ENCODE measurements around the gene NHLRC4. TPM values are rescaled to one million over a fixed set of nuclear protein-coding genes. Genes with fewer than 3 reads are reported as not detected.

Gene NHLRC4
- total and polyA plus RNA-seq, 4 donors: 0.17 to 7.0 (median 0.25) TPM; not detected in 1

- TF ChIP-seq, protein P1, sequence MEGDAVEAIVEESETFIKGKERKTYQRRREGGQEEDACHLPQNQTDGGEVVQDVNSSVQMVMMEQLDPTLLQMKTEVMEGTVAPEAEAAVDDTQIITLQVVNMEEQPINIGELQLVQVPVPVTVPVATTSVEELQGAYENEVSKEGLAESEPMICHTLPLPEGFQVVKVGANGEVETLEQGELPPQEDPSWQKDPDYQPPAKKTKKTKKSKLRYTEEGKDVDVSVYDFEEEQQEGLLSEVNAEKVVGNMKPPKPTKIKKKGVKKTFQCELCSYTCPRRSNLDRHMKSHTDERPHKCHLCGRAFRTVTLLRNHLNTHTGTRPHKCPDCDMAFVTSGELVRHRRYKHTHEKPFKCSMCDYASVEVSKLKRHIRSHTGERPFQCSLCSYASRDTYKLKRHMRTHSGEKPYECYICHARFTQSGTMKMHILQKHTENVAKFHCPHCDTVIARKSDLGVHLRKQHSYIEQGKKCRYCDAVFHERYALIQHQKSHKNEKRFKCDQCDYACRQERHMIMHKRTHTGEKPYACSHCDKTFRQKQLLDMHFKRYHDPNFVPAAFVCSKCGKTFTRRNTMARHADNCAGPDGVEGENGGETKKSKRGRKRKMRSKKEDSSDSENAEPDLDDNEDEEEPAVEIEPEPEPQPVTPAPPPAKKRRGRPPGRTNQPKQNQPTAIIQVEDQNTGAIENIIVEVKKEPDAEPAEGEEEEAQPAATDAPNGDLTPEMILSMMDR (IDR thresholded peaks at IDR 0.05; ENCODE audit: low read depth, low read length, missing input control): no peak
- TF ChIP-seq FOXA1 (IDR thresholded peaks at IDR 0.05) (no peak), JUND (IDR thresholded peaks at IDR 0.05) (no peak), EGR1 (IDR thresholded peaks at IDR 0.05; ENCODE audit: low read depth in 2 of 2) (no peak), RXRA (IDR thresholded peaks at IDR 0.05) (no peak), FOXA2 (IDR thresholded peaks at IDR 0.05) (no peak), RAD21 (IDR thresholded peaks at IDR 0.05) (no peak), HNF4G (IDR thresholded peaks at IDR 0.05) (no peak), MAX (IDR thresholded peaks at IDR 0.05) (no peak), HNF4A (conservative IDR thresholded peaks at IDR 0.05) (no peak)
These were observed 4.6 kb upstream of the NHLRC4 start (continued) for GRCh38 chr16:561957-562938.

- Histone ChIP-seq H3K4me3 (ENCODE audit: low read depth in 1 of 3, low read length in 3 of 3) (no peak overlapping the region), H3K27me3 (ENCODE audit: control insufficient read depth in 4 of 4, insufficient read depth in 4 of 4, low read length in 3 of 4) (peaks cover 0 to 5% (median under 1%) of the 10 kb centered on the region in 4 donors), H3K9ac (ENCODE audit: low read depth in 1 of 2, low read length in 2 of 2) (no peak overlapping the region), H3K27ac (ENCODE audit: low read depth in 1 of 2, low read length in 2 of 2) (no peak overlapping the region), H3K36me3 (ENCODE audit: control insufficient read depth in 4 of 4, insufficient read depth in 3 of 4, low read depth in 1 of 4, low read length in 3 of 4) (no peaks in the 10 kb centered on the region), H3K4me1 (ENCODE audit: control insufficient read depth in 4 of 4, insufficient read depth in 4 of 4, low read length in 3 of 4) (peaks cover 3 to 27% (median 9%) of the 10 kb centered on the region in 4 donors), H3K9me3 (ENCODE audit: control insufficient read depth in 4 of 4, low read length in 3 of 4) (no peaks in the 10 kb centered on the region)
- TF ChIP-seq, protein P1 (IDR thresholded peaks at IDR 0.05; ENCODE audit: low read depth, low read length, missing input control): no peak
- TF ChIP-seq RXRA (IDR thresholded peaks at IDR 0.05): no peak
- TF ChIP-seq, protein P2, sequence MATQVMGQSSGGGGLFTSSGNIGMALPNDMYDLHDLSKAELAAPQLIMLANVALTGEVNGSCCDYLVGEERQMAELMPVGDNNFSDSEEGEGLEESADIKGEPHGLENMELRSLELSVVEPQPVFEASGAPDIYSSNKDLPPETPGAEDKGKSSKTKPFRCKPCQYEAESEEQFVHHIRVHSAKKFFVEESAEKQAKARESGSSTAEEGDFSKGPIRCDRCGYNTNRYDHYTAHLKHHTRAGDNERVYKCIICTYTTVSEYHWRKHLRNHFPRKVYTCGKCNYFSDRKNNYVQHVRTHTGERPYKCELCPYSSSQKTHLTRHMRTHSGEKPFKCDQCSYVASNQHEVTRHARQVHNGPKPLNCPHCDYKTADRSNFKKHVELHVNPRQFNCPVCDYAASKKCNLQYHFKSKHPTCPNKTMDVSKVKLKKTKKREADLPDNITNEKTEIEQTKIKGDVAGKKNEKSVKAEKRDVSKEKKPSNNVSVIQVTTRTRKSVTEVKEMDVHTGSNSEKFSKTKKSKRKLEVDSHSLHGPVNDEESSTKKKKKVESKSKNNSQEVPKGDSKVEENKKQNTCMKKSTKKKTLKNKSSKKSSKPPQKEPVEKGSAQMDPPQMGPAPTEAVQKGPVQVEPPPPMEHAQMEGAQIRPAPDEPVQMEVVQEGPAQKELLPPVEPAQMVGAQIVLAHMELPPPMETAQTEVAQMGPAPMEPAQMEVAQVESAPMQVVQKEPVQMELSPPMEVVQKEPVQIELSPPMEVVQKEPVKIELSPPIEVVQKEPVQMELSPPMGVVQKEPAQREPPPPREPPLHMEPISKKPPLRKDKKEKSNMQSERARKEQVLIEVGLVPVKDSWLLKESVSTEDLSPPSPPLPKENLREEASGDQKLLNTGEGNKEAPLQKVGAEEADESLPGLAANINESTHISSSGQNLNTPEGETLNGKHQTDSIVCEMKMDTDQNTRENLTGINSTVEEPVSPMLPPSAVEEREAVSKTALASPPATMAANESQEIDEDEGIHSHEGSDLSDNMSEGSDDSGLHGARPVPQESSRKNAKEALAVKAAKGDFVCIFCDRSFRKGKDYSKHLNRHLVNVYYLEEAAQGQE (IDR thresholded peaks at IDR 0.05): no peak
- TF ChIP-seq, protein P3, sequence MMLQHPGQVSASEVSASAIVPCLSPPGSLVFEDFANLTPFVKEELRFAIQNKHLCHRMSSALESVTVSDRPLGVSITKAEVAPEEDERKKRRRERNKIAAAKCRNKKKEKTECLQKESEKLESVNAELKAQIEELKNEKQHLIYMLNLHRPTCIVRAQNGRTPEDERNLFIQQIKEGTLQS (IDR thresholded peaks at IDR 0.05): no peak
- 85% methylated on average over 30 of the region's 30 CpGs for WGBS
- no peak for DNase-seq (ENCODE audit: low spot score)
These were observed 3.6 kb upstream of the NHLRC4 start for GRCh38 chr16:563072-563644.

Measured in liver (tissue), 9 donors.